Endothelial cell (in vitro differentiated cells): Measurements from ENCODE around the gene AGBL4. TPM values are rescaled to one million over a fixed set of nuclear protein-coding genes. Genes with fewer than 3 reads are reported as not detected.

Experiments
- DNase-seq: peaks from one replicate; pipeline ENCODE4 v3.0.0; 2021; ENCODE audit warnings: low spot score
- H3K27ac Mint-ChIP-seq: one replicate; pipeline ENCODE4 v1.8.0; 2021; ENCODE audit warnings: mixed read lengths, inconsistent platforms; ENCODE audit not compliant: unreplicated experiment
- H3K27me3 Mint-ChIP-seq: one replicate; pipeline ENCODE4 v1.8.0; 2021; ENCODE audit warnings: mild to moderate bottlenecking, moderate library complexity, mixed read lengths, inconsistent platforms; ENCODE audit not compliant: unreplicated experiment
- H3K36me3 Mint-ChIP-seq: one replicate; pipeline ENCODE4 v1.8.0; 2021; ENCODE audit warnings: mild to moderate bottlenecking, low read depth, mixed read lengths, inconsistent platforms; ENCODE audit not compliant: unreplicated experiment
- H3K4me1 Mint-ChIP-seq: one replicate; pipeline ENCODE4 v1.8.0; 2021; ENCODE audit warnings: mild to moderate bottlenecking, mixed read lengths, inconsistent platforms; ENCODE audit not compliant: unreplicated experiment
- H3K4me3 Mint-ChIP-seq: one replicate; pipeline ENCODE4 v1.8.0; 2021; ENCODE audit warnings: mild to moderate bottlenecking, mixed read lengths, inconsistent platforms; ENCODE audit not compliant: unreplicated experiment
- H3K9me3 Mint-ChIP-seq: one replicate; pipeline ENCODE4 v1.8.0; 2021; ENCODE audit warnings: mixed read lengths, inconsistent platforms; ENCODE audit not compliant: unreplicated experiment
- total RNA-seq: library from RNA; stranded (reverse); fragmentation: NEBNext Ultra II Directional; extraction: Animal tissue kit (Norgen Biotek cat#: 25700); gene quantifications from one replicate; pipeline ENCODE4 v1.2.1, GENCODE V29; 2021; ENCODE audit not compliant: unreplicated experiment
- TF ChIP-seq, protein P1 (sequence below): fragments of 200-600 bp; sonication (generic); IDR thresholded peaks from one replicate; pipeline ENCODE4 v1.5.0; 2021; ENCODE audit warnings: antibody characterized with exemption; ENCODE audit not compliant: unreplicated experiment

The AGBL4 gene
- total RNA-seq, 1 donor from 2014 or later, result 0.51 TPM

DNA sequence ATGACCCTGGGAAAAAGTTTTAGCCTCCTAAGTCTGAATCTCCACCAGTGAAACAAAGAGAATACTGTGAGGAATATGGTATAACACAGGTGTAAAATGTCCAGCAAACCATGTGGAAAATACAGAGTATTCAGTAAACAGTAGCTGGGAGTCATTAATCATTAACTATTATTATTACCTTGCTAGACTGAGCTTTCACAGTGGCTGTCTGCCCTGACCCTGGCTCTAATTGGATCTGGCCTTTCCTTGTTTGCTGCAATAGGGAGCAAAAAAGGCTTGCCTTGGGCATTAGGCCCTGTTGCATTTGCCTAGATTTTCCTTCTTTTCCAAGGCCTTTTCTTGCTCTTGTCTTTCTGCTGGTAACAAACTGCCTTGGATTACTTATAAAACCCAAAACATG lies 1068.0 kb downstream of the AGBL4 start:
- Mint-ChIP-seq H3K27ac (no peak overlapping the region), H3K4me3 (no peak overlapping the region), H3K36me3 (no peaks in the 10 kb centered on the region), H3K27me3 (peaks cover 3% of the 10 kb centered on the region), H3K9me3 (no peaks in the 10 kb centered on the region), H3K4me1 (no peaks in the 10 kb centered on the region)
- DNase-seq, result no peak
- TF ChIP-seq, protein P1, sequence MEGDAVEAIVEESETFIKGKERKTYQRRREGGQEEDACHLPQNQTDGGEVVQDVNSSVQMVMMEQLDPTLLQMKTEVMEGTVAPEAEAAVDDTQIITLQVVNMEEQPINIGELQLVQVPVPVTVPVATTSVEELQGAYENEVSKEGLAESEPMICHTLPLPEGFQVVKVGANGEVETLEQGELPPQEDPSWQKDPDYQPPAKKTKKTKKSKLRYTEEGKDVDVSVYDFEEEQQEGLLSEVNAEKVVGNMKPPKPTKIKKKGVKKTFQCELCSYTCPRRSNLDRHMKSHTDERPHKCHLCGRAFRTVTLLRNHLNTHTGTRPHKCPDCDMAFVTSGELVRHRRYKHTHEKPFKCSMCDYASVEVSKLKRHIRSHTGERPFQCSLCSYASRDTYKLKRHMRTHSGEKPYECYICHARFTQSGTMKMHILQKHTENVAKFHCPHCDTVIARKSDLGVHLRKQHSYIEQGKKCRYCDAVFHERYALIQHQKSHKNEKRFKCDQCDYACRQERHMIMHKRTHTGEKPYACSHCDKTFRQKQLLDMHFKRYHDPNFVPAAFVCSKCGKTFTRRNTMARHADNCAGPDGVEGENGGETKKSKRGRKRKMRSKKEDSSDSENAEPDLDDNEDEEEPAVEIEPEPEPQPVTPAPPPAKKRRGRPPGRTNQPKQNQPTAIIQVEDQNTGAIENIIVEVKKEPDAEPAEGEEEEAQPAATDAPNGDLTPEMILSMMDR, result no peak

DNA sequence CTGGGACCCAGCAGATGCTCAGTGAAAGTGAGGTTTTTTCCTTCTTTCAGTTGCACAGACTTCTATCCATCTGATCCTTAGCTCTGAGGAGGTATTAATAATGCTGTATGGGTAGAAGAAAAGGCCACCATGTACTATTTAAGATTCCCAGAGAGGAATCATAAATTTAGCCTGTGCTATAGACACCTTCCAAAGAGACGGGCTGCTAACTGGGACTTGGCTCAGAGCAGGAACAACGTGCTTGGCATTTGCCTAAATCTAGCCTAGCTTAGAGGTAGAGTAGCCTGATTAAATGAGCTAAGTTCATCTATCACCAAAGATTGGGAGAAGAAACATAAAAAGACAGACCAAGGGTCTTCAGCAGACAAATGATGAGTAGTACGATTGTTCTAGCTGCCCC lies 1070.1 kb downstream of the AGBL4 start:
- no peaks in the 10 kb centered on the region for H3K9me3 Mint-ChIP-seq

DNA sequence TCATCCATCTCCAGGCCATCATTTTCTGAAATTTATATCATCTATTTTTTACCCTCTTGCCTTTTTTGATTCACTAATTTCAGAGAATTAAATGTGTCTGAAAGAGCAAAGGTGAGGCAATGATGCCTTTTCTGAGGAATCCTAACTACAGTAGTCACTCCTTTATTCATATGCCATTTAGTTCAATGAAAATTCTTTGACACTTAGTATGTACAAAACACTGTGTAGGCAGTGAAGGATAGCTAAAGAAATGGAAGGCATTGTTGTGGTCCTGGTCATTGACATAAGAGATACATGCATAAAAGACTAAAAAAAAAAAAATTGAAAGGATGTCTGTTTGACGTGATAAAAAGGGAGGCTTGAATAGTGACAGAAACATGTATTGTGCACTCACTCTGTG lies 1075.2 kb downstream of the AGBL4 start:
- Mint-ChIP-seq H3K9me3 (no peaks in the 10 kb centered on the region), H3K27ac (no peak overlapping the region), H3K36me3 (no peaks in the 10 kb centered on the region), H3K27me3 (peaks cover 1% of the 10 kb centered on the region), H3K4me1 (peaks cover 9% of the 10 kb centered on the region), H3K4me3 (no peak overlapping the region)
- TF ChIP-seq, protein P1, result no peak
- DNase-seq, result no peak

More for the DNA sequence above, 1070.1 kb downstream of the AGBL4 start:
- TF ChIP-seq, protein P1, result no peak
- Mint-ChIP-seq H3K36me3 (no peaks in the 10 kb centered on the region), H3K27ac (no peak overlapping the region), H3K4me1 (peaks cover 4% of the 10 kb centered on the region), H3K27me3 (peaks cover 4% of the 10 kb centered on the region), H3K4me3 (no peak overlapping the region)
- no peak for DNase-seq

DNA sequence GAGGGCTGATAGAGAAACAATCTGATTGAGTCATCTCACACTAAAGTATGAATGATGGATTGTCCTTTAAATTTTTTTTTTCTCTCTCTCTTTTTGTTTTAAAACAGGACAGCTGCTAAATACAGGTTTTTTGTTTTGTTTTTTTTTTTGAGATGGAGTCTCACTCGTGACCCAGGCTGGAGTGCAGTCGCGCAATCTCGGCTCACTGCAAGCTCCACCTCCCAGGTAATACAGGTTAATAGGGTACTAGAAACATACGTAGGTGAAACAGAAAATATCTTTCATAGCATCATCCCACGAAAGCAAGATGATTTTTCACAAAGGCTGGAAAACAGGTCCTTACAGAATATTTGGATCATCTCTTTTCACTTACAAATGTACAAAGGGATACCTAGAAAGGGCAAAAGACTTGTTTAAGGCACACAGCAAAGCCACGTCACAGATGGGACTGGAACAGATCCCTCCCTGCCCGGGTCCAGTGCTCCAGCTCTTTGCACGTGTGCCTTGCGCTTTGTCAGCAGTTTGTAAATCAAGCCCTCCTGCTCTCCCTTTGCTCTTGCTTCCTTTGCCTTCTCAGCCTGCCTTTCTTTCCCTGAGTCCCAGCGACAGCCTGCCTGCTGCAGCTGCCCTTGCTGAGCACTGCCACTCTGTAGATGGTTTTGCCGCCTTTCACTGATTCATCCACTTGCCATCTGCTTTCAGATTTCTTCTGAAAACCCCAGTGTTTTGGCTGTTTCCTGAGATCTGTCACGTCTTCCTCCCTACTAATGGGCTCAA lies 1075.8 kb downstream of the AGBL4 start:
- peaks cover 1% of the 10 kb centered on the region for H3K27me3 Mint-ChIP-seq
- no peak overlapping the region for H3K4me3 Mint-ChIP-seq
- no peaks in the 10 kb centered on the region for H3K9me3 Mint-ChIP-seq
- DNase-seq, result no peak
- TF ChIP-seq, protein P1, result no peak
- H3K27ac Mint-ChIP-seq, result no peak overlapping the region
- H3K4me1 Mint-ChIP-seq, result peaks cover 9% of the 10 kb centered on the region
- no peaks in the 10 kb centered on the region for H3K36me3 Mint-ChIP-seq

DNA sequence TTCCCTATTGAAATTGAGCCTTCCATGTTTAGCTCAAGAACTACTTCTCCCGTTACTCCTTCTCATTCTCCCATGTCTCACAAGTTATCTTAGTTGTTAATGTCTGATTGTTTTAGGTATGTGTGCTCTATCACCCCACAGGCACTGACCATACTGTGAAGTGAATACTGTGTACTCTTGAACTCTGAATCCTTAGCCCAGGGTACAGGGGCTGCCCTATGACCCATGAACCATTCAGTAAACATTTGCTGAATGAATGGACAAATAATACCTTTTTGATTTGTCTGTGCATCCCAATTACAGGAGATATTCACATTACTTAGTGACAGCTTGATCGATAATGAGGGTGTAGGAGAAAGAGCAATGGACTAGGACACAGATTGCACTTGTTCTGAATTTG lies 1077.7 kb downstream of the AGBL4 start:
- Mint-ChIP-seq H3K9me3 (no peaks in the 10 kb centered on the region), H3K4me1 (peaks cover 9% of the 10 kb centered on the region), H3K27ac (no peak overlapping the region), H3K36me3 (no peaks in the 10 kb centered on the region), H3K4me3 (no peak overlapping the region), H3K27me3 (peaks cover 1% of the 10 kb centered on the region)
- no peak for DNase-seq
- TF ChIP-seq, protein P1, result no peak
